Lung microvascular endothelial cell (primary cell): ENCODE measurements around the gene SORCS3. TPM values are rescaled to one million over a fixed set of nuclear protein-coding genes. Genes with fewer than 3 reads are reported as not detected.

Experiments
- DNase-seq, 2 donors: peaks; one replicate each; pipeline versions ENCODE4 v3.0.0 to v3.0.0-alpha.2; 2010; ENCODE audit warnings: low read depth in 2 of 2
- total RNA-seq: library from RNA; depleted of rRNA; stranded (reverse); fragments of >200 nt; gene quantifications from 2 replicates; pipeline ENCODE4 v1.2.1, GENCODE V29; 2014

SORCS3 gene
- total RNA-seq, 1 donor from 2014 or later, result not detected

DNA sequence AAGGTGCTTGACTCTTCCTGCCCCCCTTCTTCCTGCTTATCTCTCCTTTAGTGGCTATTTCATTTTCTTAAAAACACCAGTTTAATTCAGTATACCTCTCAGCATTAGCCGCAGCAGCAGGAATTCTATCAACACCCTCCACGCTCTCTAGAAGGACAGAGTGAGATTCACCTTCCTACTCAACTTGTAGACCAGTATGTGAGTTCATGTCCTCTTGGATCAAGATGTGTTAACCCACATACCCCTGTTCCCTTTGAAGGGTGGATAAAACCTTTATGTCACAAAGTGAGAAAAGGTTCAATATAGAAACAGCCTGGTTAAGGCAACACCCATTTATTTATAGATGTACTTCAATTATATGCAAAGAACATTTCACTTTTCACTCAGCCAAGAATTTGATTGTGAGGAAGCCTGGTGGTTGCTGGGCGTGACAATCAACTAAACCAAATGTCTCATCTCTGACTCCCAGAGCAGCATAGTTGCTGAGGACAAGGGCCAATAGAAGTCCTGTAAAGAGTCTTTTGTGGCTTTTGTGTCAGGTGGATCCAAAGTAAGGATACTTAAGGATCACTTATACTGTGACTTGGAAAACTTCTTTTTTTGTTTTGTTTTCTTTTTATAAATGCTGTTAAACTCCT is 617.1 kb downstream of the SORCS3 start:
- no peak for DNase-seq

DNA sequence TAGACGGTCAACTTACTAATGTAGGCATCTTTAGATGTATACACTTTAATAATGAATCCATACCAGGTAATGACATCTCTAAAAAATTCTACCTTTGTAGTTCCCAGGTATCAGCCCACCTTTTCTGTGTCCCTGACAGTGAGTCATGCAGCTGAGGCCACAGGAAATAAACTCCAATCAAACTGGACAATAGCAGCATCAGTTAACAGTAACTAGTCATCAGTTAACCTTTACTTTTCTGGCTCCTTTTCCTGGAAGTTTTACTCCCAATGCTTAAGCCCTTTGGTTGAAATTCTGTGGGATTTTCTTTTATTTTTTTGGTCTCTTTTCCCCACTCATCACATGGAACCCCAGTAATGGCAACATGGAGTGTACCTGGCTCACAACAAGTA is 617.6 kb downstream of the SORCS3 start:
- no peak for DNase-seq

GRCh38 chr10:105259201-105259600 is 618.1 kb downstream of the SORCS3 start:
- no peak for DNase-seq

DNA sequence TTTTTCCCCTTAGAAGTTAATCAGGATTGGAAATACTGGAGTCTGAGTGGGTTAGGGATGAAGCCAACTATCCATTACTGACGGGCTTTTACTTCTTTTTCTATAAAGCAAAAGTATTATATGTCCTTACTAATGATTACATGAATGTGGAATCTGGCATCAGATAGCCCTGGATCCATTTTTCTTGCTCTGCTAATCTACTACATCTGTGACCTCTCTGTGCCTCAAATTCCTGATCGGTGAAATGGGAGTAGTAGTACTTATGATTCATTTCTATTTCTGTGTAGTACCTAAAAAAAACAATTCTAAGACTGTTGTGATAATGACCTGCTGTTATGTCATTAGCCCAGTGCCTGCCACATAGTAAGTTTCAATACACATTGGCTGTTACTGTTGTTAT is 621.6 kb downstream of the SORCS3 start:
- DNase-seq, result no peak

DNA sequence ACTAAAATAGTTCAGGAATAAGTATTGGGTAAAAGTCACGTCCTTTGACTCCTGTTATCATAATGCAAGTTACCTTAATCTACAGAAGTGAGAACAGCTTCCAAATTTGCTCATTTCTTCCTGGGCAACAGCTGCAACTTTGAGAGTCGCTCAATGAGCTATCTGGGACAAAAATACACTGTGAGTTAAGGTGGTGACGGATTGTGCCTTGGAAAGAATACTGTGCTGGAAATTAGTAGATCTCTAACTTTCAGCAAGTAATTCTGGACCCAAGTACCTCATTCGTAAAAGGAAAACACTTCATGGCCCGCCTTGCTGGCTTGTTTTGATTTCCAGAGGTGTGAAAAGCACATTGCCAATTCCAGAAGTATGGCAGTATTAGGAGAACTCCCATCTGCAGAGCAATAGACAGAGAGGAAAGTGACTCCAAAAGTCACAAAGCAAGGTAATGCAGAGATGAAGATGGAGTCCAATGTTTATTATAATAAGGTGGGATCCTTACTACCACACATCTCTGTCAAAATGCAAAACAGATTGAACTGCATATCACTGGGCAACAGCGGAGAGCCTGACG is 626.0 kb downstream of the SORCS3 start:
- no peak for DNase-seq

- no peak for DNase-seq
Observed at GRCh38 chr10:105268961-105269360, 627.9 kb downstream of the SORCS3 start.

DNA sequence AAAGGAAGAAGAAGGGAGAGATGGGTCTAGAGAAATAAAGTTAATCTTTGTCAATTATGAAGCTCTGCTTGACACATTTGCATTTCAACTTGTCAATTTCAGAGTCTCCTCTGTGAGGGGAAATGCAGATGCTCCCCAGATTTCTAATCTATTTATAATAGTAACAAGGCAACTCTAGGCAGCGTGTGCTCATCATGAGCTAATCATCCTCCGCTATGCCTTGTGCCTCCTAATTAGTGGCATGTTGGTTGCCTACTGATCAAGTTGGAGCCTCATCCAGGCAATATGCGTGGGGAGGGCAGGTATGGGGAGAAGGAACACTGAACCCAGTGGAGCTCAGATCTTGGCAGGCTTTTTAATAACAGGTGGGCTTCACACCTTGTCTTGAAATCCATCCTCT is 628.6 kb downstream of the SORCS3 start:
- DNase-seq, result no peak

DNA sequence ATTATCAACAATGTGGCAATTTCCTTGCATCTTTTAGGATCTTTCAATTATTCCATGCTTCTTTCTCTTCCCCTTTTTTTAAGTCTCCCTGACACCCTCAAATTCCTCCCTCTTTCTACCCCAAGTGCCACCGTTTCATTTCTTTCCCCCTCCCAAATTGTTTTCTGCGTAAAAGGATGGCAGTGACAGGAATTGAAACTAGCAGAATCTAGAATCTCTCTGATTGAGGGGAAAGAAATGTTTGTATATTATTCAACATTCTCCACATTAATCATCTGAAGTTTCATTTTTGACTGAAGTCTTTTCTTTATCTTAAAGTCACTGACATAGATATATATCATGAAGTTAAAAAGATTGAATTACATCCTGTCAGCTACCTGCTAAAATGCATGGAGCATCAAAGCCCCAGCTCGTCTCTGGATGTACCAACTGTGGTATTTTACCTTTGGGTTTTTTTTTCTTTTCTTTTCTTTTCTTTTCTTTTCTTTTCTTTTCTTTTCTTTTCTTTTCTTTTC is 633.5 kb downstream of the SORCS3 start:
- DNase-seq, result no peak

GRCh38 chr10:105278439-105278838 is 637.3 kb downstream of the SORCS3 start:
- DNase-seq, result no peak

DNA sequence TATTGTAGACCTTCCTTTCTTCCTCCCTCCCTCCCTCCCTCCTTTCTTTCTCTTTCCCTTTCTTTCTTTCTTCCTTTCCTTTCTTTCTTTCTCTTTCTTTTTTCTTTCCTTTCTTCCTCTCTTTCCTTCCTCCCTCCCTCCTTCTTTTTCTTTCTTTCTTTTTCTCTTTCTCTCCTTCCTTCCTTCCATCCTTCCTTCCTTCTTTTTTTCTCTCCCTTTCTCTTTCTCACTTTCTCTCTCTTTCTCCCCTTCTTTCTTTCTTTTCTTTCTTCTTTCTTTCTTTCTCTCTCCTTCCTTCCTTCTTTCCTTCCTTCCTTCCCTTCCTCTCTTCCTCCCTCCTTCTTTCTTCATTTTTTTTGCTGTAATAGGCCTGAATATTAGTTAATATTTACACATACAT is 638.0 kb downstream of the SORCS3 start:
- DNase-seq, result no peak

DNA sequence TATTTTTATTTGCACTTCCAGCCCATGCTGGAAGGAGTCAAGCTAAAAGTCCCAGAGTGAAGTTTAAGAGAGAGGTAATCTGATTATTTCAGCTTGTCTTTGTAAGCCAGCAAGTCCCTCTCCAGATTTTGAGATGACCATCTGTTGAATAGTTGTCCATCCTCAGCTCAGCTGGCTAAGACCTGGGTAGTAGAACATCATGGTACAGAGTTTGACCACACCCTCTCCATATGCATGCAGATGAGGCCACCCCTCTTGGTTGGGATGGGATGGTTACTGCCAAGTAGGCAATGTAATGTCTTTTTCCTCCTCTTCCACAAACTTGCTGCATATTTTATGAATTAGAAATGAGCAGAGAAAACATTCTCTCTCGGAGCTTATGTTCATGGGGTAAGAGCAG is 639.8 kb downstream of the SORCS3 start:
- no peak for DNase-seq

DNA sequence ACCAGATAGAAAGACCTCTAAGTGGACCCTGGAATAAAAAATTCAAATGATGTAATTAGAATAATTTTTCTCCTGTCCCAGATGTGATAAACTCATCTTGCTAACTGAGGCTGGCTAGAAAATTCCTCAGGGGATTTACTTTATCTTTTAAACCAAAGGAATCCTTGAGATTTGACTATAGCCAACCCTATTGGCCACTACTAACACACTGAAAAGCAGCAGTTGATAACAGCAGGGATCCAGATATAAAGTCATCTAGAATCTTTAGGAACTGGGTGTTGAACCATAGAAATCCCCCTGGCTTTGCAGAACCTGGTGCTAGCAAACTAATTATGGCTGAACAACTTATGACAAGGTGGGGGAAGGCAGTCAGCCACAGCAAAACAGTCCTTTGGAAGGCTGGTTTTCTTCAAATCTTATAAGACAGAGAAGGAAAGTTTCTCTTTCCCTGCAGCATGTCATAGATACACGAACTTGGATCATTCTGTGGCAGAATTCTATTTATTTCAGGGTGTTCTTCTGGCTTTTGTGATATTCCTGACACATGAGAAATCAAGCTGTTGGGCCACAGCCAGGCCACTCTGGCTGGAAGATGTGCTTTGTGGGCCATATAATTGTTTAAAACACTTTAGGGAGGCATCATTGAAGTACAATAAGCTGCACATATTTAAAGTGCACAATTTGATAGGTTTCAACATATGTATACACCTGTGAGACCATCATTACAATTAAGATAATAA is 643.6 kb downstream of the SORCS3 start:
- DNase-seq, result no peak

DNA sequence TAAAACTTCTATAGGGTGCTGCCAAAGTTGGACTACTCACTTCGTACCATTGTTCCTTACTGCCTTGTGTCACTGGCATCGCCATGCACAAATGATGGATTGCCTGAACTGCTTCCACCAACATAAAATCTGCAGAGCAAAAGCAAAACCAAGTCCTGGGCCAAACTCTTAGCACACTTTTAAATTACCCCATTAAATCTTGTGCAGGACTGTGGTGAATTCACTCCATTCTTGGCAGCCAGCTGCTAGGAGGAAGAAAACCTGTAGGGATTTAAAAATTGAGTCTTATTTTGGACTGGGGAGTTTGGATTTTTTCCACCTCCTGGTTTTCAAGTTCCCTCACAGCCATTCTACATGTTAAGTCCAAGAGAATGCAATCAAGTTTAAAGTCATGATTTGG is 646.9 kb downstream of the SORCS3 start:
- no peak for DNase-seq

DNA sequence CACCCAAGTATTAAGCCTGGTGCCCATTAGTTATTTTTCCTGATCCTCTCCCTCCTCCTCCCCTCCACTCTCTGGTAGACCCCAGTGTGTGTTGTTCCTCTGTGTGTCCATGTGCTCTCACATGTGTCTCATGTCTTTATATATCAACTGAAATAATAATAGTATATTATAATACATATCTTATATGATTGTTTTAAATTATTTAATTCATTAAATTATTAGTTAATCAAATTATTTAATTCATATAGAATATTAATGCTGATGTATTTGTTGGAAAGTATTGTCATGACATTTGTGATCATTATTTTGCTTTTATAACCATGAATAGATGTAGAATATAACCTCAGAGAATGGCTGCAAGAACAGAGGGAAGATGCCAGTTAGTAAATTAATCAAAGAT is 647.5 kb downstream of the SORCS3 start:
- DNase-seq, result no peak

GRCh38 chr10:105291571-105291970 is 650.5 kb downstream of the SORCS3 start:
- DNase-seq, result no peak

- no peak for DNase-seq
Observed at GRCh38 chr10:105292236-105292635, 651.1 kb downstream of the SORCS3 start.
